CD4-positive, alpha-beta T cell treated with Interleukin-21 for 1 hour (primary cell): ENCODE results near the gene TUBB.

Source experiments
- DNase-seq: peaks from one replicate; pipeline ENCODE4 v3.0.0-alpha.2; 2020

TUBB gene

GRCh38 chr6:30719791-30720737 lies at the start of gene TUBB:
TSS of gene TUBB (plus strand) at chr6:30720352. CDS start at chr6:30720507, 155 bp downstream.
- DNase-seq, result peak; percentile 96

GRCh38 chr6:30670760-30671527 lies 49.2 kb upstream of the TUBB start:
- DNase-seq, result no peak

- peak; percentile 94 for DNase-seq
Measured at GRCh38 chr6:30672445-30673253, 47.5 kb upstream of the TUBB start, which contains the start of gene DHX16. TSS of gene DHX16 (minus strand) at chr6:30673006. CDS start at chr6:30672841, 165 bp downstream.

GRCh38 chr6:30676660-30677285 lies 43.4 kb upstream of the TUBB start:
- DNase-seq, result no peak

- peak; percentile 92 for DNase-seq
Measured at GRCh38 chr6:30678964-30679726, 41.0 kb upstream of the TUBB start.

GRCh38 chr6:30679765-30680535 lies 40.2 kb upstream of the TUBB start:
- DNase-seq, result no peak

- no peak for DNase-seq
Measured at GRCh38 chr6:30681766-30682142, 38.4 kb upstream of the TUBB start.

GRCh38 chr6:30682143-30683117 lies 37.7 kb upstream of the TUBB start:
- peak; percentile 90 for DNase-seq

GRCh38 chr6:30683183-30683979 lies 36.8 kb upstream of the TUBB start:
- no peak for DNase-seq

GRCh38 chr6:30683980-30684338 lies 36.2 kb upstream of the TUBB start:
- DNase-seq, result no peak

GRCh38 chr6:30684386-30685156 lies 35.6 kb upstream of the TUBB start:
- peak; percentile 68 for DNase-seq

GRCh38 chr6:30685157-30686008 lies 34.8 kb upstream of the TUBB start:
- DNase-seq, result no peak

- peak; percentile 87 for DNase-seq
Measured at GRCh38 chr6:30686009-30686907, 33.9 kb upstream of the TUBB start, which contains the start of gene PPP1R18. TSS of gene PPP1R18 (minus strand) at chr6:30686645. CDS start at chr6:30686018, 627 bp downstream.

- DNase-seq, result peak; percentile 82
Measured at GRCh38 chr6:30686908-30687658, 33.1 kb upstream of the TUBB start.
